SK-N-SH (cell line): ENCODE results near the gene G3BP1. TPM values are rescaled to one million over a fixed set of nuclear protein-coding genes. Genes with fewer than 3 reads are reported as not detected.

Experiments
- CTCF ChIA-PET: fragments of 300-600, 350-600 bp; formaldehyde crosslinking; extraction: SDS; loops from one replicate; lab custom pipeline; 2021; lab: Yijun Ruan, JAX
- POLR2A ChIA-PET: fragments of 350-600 bp; sonication (Branson Sonifier 250); formaldehyde crosslinking; extraction: SDS; loops from one replicate; lab custom pipeline; 2020; ENCODE audit warnings: antibody characterized with exemption, inconsistent platforms; lab: Yijun Ruan, JAX
- DNase-seq: peaks from one replicate; pipeline ENCODE4 v3.0.0; 2012
- H2AFZ ChIP-seq: fragments of 200-600 bp; sonication (generic); 2 replicates; pipeline ENCODE4 v1.8.1; 2016; ENCODE audit warnings: antibody characterized with exemption, mild to moderate bottlenecking, low read depth
- H3F3A ChIP-seq: fragments of 200-600 bp; sonication (generic); replicated peaks from 2 replicates; pipeline ENCODE3; 2016; ENCODE audit warnings: antibody characterized with exemption, mild to moderate bottlenecking; ENCODE audit not compliant: insufficient read depth
- H3K27ac ChIP-seq, 2 experiments: fragments of 200-500 bp in 1 of 2; fragments of 200-600 bp in 1 of 2; sonication (Bioruptor generic) in 1 of 2; sonication (generic), shearing (Covaris generic) in 1 of 2; 2 replicates each; pipeline versions ENCODE4 v1.5.1 to v1.6.1; 2014 to 2016; ENCODE audit warnings: low read depth in 2 of 2, inconsistent platforms in 1 of 2, low read length in 1 of 2, mild to moderate bottlenecking in 1 of 2, mixed read lengths in 1 of 2
- H3K27me3 ChIP-seq: fragments of 200-600 bp; sonication (generic), shearing (Covaris generic); 2 replicates; pipeline ENCODE4 v1.6.1; 2016; ENCODE audit warnings: mixed run types; ENCODE audit not compliant: insufficient read depth
- H3K36me3 ChIP-seq, 2 experiments: fragments of 200-500 bp in 1 of 2; fragments of 200-600 bp in 1 of 2; sonication (Bioruptor generic) in 1 of 2; sonication (generic) in 1 of 2; replicated peaks in 1 of 2; 2 replicates each; pipeline versions ENCODE3 to v1.5.1; 2014 to 2016; ENCODE audit warnings: low read length in 1 of 2, mild to moderate bottlenecking in 1 of 2; ENCODE audit not compliant: insufficient read depth in 2 of 2, control insufficient read depth in 1 of 2
- H3K4me1 ChIP-seq, 2 experiments: fragments of 200-500 bp in 1 of 2; fragments of 200-600 bp in 1 of 2; sonication (Bioruptor generic) in 1 of 2; sonication (generic), shearing (Covaris generic) in 1 of 2; 2 replicates each; pipeline versions ENCODE4 v1.5.1 to v1.6.1; 2014 to 2016; ENCODE audit warnings: low read depth in 1 of 2, low read length in 1 of 2, mixed run types in 1 of 2; ENCODE audit not compliant: insufficient read depth in 2 of 2, control insufficient read depth in 1 of 2
- H3K4me2 ChIP-seq: fragments of 200-600 bp; sonication (generic), shearing (Covaris generic); 2 replicates; pipeline ENCODE4 v1.6.1; 2017; ENCODE audit warnings: mixed run types
- H3K4me3 ChIP-seq, 2 experiments: fragments of 200-500 bp in 1 of 2; fragments of 200-600 bp in 1 of 2; sonication (Bioruptor generic) in 1 of 2; sonication (generic), shearing (Covaris generic) in 1 of 2; 2 replicates each; pipeline versions ENCODE4 v1.5.1 to v1.8.1; 2014 to 2016; ENCODE audit warnings: low read depth in 2 of 2, inconsistent platforms in 1 of 2, low read length in 1 of 2, mild to moderate bottlenecking in 1 of 2, mixed read lengths in 1 of 2, moderate library complexity in 1 of 2
- H3K79me2 ChIP-seq: fragments of 200-600 bp; sonication (generic); 2 replicates; pipeline ENCODE4 v1.8.1; 2017; ENCODE audit warnings: mild to moderate bottlenecking; ENCODE audit not compliant: insufficient read depth
- H3K9ac ChIP-seq: fragments of 200-600 bp; sonication (generic); 2 replicates; pipeline ENCODE4 v1.6.1; 2017; ENCODE audit warnings: mixed run types
- H3K9me2 ChIP-seq: fragments of 200-600 bp; sonication (generic); 2 replicates; pipeline ENCODE4 v1.6.1; 2017; ENCODE audit warnings: mixed run types
- H3K9me3 ChIP-seq: fragments of 200-600 bp; sonication (generic); 2 replicates; pipeline ENCODE4 v1.6.1; 2017; ENCODE audit warnings: mixed run types, mild to moderate bottlenecking, moderate library complexity
- H4K20me1 ChIP-seq: fragments of 200-600 bp; sonication (generic); 2 replicates; pipeline ENCODE4 v1.6.1; 2017; ENCODE audit warnings: mild to moderate bottlenecking, mixed run types; ENCODE audit not compliant: insufficient read depth
- CHD2 ChIP-seq: fragments of 150-350 bp; IDR thresholded peaks from 2 replicates; pipeline ENCODE4 v1.6.1; 2018; ENCODE audit warnings: low read length; ENCODE audit not compliant: partially characterized antibody
- FOSL2 ChIP-seq: IDR thresholded peaks from 2 replicates; pipeline ENCODE4 v1.4.0; 2012; ENCODE audit warnings: low read depth, mild to moderate bottlenecking, moderate library complexity, borderline replicate concordance
- FOXM1 ChIP-seq: IDR thresholded peaks from 2 replicates; pipeline ENCODE4 v1.4.0; 2012; ENCODE audit warnings: low read depth, mild to moderate bottlenecking
- GABPA ChIP-seq: IDR thresholded peaks from 2 replicates; pipeline ENCODE4 v1.4.0; 2012; ENCODE audit warnings: low read depth, mild to moderate bottlenecking
- GATA2 ChIP-seq: sonication (generic); formaldehyde crosslinking; IDR thresholded peaks from 2 replicates; pipeline ENCODE4 v1.5.0; 2020; ENCODE audit warnings: mild to moderate bottlenecking, missing genetic modification reagents
- JUND ChIP-seq: IDR thresholded peaks from 2 replicates; pipeline ENCODE4 v1.4.0; 2012
- MXI1 ChIP-seq: IDR thresholded peaks from 2 replicates; pipeline ENCODE4 v1.6.1; 2012; ENCODE audit warnings: mild to moderate bottlenecking, low read depth, low read length, improper control_type of control experiment
- RCOR1 ChIP-seq: fragments of 150-350 bp; IDR thresholded peaks from 2 replicates; pipeline ENCODE4 v1.6.1; 2017; ENCODE audit warnings: antibody characterized with exemption, low read length
- RFX5 ChIP-seq: IDR thresholded peaks from 2 replicates; pipeline ENCODE4 v1.6.1; 2012; ENCODE audit warnings: mild to moderate bottlenecking, improper control_type of control experiment, low read length
- SMC3 ChIP-seq: IDR thresholded peaks from 2 replicates; pipeline ENCODE4 v1.6.1; 2012; ENCODE audit warnings: low read depth, low read length, improper control_type of control experiment
- TAF1 ChIP-seq: IDR thresholded peaks from 2 replicates; pipeline ENCODE4 v1.6.1; 2012; ENCODE audit warnings: low read depth, mild to moderate bottlenecking, low read length, moderate library complexity, borderline replicate concordance
- YY1 ChIP-seq: IDR thresholded peaks from 2 replicates; pipeline ENCODE4 v1.4.0; 2012; ENCODE audit warnings: low read depth, mild to moderate bottlenecking
- WGBS: methylation state at CpG from one replicate; pipeline ENCODE4 v1.1.6; 2017; ENCODE audit warnings: low lambda C conversion rate; 5-methylcytosine and 5-hydroxymethylcytosine counted together
- polyA plus RNA-seq, 3 experiments: library from polyadenylated mRNA; depleted of rRNA; stranded (reverse); fragments of >200 nt; gene quantifications; 2 replicates each; pipeline ENCODE4 v1.2.3, GENCODE V29; 2012
- TF ChIP-seq, protein P1 (sequence below): IDR thresholded peaks from 2 replicates; pipeline ENCODE4 v1.4.0; 2012; ENCODE audit warnings: low read depth, borderline replicate concordance
- TF ChIP-seq, protein P2 (sequence below): IDR thresholded peaks from 2 replicates; pipeline ENCODE4 v1.4.0; 2012; ENCODE audit warnings: low read depth
- TF ChIP-seq, protein P3 (sequence below): fragments of 150-350 bp; IDR thresholded peaks from 2 replicates; pipeline ENCODE4 v1.6.1; 2016; ENCODE audit warnings: mild to moderate bottlenecking, low read depth, low read length

G3BP1 gene
- polyA plus RNA-seq, 1 of the 3 experiments (the other 2 are of a cell fraction): 21.7 TPM

DNA sequence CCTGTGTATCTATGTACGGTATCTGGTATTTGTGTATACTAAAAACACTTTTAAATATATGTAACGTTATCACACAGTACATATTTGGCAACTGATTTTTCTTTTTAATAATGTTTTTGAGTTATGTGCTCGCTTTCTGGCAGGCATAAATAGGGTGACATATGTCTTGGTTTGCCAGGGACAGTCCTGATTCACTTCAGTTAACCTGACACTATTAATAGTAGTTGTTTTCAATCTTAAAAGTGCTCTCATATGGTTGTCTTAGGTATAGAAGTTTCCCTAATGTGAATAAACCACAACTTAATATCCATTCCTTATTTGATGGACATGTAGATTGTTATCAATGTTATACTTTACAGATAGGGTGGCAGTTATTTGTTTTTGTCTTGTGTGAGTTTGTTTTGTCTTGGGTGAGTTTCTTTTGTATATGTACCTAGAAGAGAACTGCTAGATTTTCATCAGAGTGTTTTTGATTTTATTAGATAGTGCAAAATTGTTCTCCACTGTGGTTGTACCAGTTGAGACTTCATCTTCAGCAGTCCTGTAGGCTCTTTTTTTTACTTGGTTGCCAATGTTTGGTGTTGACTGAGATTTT lies 7.9 kb downstream of the G3BP1 start:
- 88% methylated on average over 3 of the region's 3 CpGs for WGBS
- peaks cover 100% of the 10 kb centered on the region for H4K20me1 ChIP-seq
- no peak overlapping the region for H3K4me2 ChIP-seq

DNA sequence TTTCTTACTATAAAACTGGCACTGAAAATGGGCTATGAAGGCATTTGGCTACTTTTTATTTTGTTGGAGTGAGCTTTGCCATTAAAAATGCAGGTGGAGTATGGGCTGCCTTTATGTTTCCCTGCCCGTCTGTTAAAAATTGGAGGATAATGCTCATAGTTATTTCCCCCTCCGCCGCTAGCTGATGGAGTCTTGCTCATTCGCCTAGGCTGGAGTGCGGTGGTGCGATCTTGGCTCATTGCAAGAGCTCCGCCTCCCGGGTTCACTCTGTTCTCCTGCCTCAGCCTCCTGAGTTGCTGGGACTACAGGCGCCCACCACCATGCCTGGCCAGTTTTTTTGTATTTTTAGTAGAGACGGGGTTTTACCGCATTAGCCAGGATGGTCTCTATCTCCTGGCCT lies 8.6 kb downstream of the G3BP1 start:
- peaks cover 10% of the 10 kb centered on the region for H3F3A ChIP-seq
- POLR2A ChIA-PET: no interaction called here
- H3K36me3 ChIP-seq: peaks cover 20 to 35% of the 10 kb centered on the region in 2 experiments
- H3K9me2 ChIP-seq: no peaks in the 10 kb centered on the region
- H2AFZ ChIP-seq: no peak overlapping the region
- TF ChIP-seq RCOR1: no peak
- TF ChIP-seq, protein P1, sequence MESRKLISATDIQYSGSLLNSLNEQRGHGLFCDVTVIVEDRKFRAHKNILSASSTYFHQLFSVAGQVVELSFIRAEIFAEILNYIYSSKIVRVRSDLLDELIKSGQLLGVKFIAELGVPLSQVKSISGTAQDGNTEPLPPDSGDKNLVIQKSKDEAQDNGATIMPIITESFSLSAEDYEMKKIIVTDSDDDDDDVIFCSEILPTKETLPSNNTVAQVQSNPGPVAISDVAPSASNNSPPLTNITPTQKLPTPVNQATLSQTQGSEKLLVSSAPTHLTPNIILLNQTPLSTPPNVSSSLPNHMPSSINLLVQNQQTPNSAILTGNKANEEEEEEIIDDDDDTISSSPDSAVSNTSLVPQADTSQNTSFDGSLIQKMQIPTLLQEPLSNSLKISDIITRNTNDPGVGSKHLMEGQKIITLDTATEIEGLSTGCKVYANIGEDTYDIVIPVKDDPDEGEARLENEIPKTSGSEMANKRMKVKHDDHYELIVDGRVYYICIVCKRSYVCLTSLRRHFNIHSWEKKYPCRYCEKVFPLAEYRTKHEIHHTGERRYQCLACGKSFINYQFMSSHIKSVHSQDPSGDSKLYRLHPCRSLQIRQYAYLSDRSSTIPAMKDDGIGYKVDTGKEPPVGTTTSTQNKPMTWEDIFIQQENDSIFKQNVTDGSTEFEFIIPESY: no peak
- no peak overlapping the region for H3K9ac ChIP-seq
- no peak for DNase-seq
- H4K20me1 ChIP-seq: peaks cover 100% of the 10 kb centered on the region
- H3K4me3 ChIP-seq: no peak overlapping the region
- no peaks in the 10 kb centered on the region for H3K9me3 ChIP-seq
- peaks cover 100% of the 10 kb centered on the region for H3K79me2 ChIP-seq
- no peaks in the 10 kb centered on the region for H3K27me3 ChIP-seq
- WGBS: 97% methylated on average over 11 of the region's 11 CpGs
- H3K27ac ChIP-seq: no peak overlapping the region
- H3K4me2 ChIP-seq: no peak overlapping the region
- peaks cover 6 to 28% of the 10 kb centered on the region in 2 experiments; a peak in 3 of 4 replicates for H3K4me1 ChIP-seq
- CTCF ChIA-PET: no interaction called here

More for the DNA sequence above, 7.9 kb downstream of the G3BP1 start:
- H3K27me3 ChIP-seq: no peaks in the 10 kb centered on the region
- ChIA-PET POLR2A (no interaction called here), CTCF (no interaction called here)
- H3K9me2 ChIP-seq: no peaks in the 10 kb centered on the region
- H3K9ac ChIP-seq: no peak overlapping the region
- peaks cover 8 to 35% of the 10 kb centered on the region in 2 experiments; a peak in 3 of 4 replicates for H3K4me1 ChIP-seq
- no peaks in the 10 kb centered on the region for H3K9me3 ChIP-seq
- H3K4me3 ChIP-seq: no peak overlapping the region
- no peak overlapping the region for H2AFZ ChIP-seq
- TF ChIP-seq FOSL2 (no peak), GABPA (no peak), RCOR1 (no peak), TAF1 (no peak), SMC3 (no peak), JUND (no peak), MXI1 (no peak), FOXM1 (no peak), RFX5 (no peak), YY1 (no peak), GATA2 (CRISPR knock-in tag) (no peak), CHD2 (no peak)
- TF ChIP-seq, protein P2, sequence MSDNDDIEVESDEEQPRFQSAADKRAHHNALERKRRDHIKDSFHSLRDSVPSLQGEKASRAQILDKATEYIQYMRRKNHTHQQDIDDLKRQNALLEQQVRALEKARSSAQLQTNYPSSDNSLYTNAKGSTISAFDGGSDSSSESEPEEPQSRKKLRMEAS: no peak
- TF ChIP-seq, protein P3, sequence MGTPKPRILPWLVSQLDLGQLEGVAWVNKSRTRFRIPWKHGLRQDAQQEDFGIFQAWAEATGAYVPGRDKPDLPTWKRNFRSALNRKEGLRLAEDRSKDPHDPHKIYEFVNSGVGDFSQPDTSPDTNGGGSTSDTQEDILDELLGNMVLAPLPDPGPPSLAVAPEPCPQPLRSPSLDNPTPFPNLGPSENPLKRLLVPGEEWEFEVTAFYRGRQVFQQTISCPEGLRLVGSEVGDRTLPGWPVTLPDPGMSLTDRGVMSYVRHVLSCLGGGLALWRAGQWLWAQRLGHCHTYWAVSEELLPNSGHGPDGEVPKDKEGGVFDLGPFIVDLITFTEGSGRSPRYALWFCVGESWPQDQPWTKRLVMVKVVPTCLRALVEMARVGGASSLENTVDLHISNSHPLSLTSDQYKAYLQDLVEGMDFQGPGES: no peak
- peaks cover 10% of the 10 kb centered on the region for H3F3A ChIP-seq
- H3K27ac ChIP-seq: no peak overlapping the region
- DNase-seq: no peak
- peaks cover 20 to 35% of the 10 kb centered on the region in 2 experiments for H3K36me3 ChIP-seq
- H3K79me2 ChIP-seq: peaks cover 100% of the 10 kb centered on the region
